ENCODE measurements around the gene TFF2. TPM values are rescaled to one million over a fixed set of nuclear protein-coding genes. Genes with fewer than 3 reads are reported as not detected.

Gene TFF2
- total RNA-seq, 1 donor from 2014 or later: not detected

GRCh38 chr21:42384156-42384945, 33.6 kb upstream of the TFF2 start:
- DNase-seq (ENCODE audit: low read depth in 2 of 2): no peak

DNA sequence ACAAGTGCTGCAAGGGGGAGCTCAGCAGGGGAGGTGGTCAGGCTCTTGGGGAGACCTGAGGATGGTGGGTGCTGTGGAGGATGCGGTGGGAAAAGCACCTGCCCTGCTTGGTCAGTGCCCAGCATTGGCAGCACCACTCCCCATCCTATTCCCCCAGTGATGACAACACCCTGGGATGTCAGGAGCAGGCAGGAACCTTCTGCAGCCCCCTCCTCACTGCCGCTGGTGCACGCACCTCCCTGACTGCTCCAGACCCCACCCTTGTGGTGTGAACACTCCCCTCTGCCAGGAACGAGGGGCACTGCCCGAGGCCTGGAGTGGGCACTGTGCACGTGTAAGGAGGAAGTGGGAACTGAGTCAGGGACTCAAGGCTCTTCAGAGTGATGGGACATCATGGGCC, 32.5 kb upstream of the TFF2 start:
- DNase-seq (ENCODE audit: low read depth in 2 of 2): no peak

- no peak for DNase-seq (ENCODE audit: low read depth in 2 of 2)
Measured at GRCh38 chr21:42382915-42383314, 32.1 kb upstream of the TFF2 start.

- peak; percentile 65 to 81 for DNase-seq (ENCODE audit: low read depth in 2 of 2)
Measured at GRCh38 chr21:42381347-42381984, 30.7 kb upstream of the TFF2 start.

DNA sequence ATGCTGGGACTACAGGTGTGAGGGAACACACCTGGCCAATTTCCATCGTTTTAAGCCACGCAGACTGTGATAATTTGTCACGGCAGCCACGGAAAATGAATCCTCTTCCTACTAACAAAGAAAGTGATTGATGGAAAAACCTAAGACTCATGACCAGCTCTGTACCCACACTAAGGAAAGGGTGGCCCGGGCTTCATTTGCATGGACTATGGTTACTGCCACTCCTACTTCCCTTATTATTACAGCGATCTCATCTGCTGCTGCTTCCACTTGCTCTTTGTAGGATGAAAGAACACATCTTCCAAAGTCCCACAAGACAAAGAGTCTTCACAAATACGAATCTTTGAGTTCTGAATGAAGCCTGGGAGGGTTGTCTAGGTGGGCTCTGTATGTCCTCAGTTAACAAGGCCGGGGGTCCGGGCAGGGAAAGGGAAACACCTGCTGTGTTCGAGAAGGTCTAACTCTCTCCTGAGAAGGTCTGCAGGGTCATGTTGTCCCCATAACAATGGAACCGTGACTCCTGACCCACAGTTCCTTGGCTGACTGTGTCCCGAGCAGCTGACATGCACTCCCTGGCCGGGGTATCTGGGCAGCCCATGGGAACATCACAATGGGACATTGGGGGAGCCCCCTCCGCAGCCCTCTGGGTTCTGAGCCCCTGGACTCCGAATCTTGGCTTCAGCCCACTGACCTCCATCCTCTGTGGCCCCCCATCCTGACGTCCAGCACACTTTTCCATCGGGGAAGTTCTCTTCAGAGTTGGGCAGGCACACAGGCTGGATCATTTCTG, 28.8 kb upstream of the TFF2 start:
- no peak for DNase-seq (ENCODE audit: low read depth in 2 of 2)

- no peak for DNase-seq (ENCODE audit: low read depth in 2 of 2)
Measured at GRCh38 chr21:42378418-42378817, 27.6 kb upstream of the TFF2 start.

GRCh38 chr21:42377951-42378340, 27.2 kb upstream of the TFF2 start:
- no peak for DNase-seq (ENCODE audit: low read depth in 2 of 2)

- DNase-seq (ENCODE audit: low read depth in 2 of 2): no peak
Measured at GRCh38 chr21:42377211-42377950, 26.6 kb upstream of the TFF2 start.

- peak in 1 of 2 donors; percentile 41 for DNase-seq (ENCODE audit: low read depth in 2 of 2)
Measured at GRCh38 chr21:42376338-42376982, 25.7 kb upstream of the TFF2 start.

- no peak for DNase-seq (ENCODE audit: low read depth in 2 of 2)
Measured at GRCh38 chr21:42375966-42376337, 25.2 kb upstream of the TFF2 start.

DNA sequence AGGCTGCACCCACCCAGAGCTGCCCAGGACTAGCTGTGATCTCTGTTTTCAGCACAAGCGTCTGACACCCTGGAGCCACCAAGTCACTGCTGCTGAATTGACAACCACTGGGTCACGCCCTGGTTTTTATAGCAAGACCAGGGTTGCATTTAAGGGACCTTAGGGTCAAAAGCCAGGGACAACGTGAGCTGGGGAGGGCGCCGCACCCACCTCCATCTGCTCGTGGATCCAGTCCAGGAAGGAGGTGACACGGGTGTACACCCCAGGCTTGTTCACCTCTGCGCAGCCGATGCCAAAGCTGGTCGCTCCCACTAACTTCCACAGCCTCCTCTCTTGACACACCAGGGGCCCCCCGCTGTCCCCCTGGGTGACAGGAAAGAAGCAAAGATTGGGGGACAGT, 24.7 kb upstream of the TFF2 start:
- no peak for DNase-seq (ENCODE audit: low read depth in 2 of 2)

DNA sequence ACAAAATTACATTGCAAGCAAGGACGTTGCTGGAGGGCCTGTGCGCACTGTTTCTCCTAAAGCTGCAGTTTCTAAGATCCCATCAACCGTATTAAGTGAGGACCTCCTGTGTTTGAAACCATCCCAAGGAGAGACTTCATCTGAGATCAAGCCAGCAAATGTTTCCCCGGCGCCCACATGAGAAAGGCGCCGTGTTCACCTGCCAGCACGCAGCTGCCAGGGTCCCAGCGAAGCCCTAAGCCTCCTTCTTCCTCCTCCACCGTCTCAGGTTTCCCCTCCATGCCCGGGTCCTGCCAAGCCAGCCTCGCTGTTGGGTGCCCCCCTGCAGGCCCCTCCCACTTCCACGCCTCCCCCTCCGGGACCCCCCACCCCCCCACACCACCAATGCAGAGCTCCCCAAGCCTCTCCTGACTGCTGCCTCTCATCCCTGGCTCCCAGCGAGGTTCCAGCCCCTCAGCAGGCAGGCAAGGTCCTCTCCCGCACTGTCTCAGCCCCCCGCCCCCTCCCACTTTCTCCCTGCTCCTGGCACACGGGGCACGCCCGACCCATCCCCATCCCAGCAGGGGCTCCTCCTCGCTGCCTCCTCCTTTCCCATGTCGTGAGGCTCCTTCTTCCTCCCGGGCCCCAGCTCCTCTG, 24.2 kb upstream of the TFF2 start:
- no peak for DNase-seq (ENCODE audit: low read depth in 2 of 2)

GRCh38 chr21:42374457-42374856, 23.7 kb upstream of the TFF2 start:
- DNase-seq (ENCODE audit: low read depth in 2 of 2): no peak

DNA sequence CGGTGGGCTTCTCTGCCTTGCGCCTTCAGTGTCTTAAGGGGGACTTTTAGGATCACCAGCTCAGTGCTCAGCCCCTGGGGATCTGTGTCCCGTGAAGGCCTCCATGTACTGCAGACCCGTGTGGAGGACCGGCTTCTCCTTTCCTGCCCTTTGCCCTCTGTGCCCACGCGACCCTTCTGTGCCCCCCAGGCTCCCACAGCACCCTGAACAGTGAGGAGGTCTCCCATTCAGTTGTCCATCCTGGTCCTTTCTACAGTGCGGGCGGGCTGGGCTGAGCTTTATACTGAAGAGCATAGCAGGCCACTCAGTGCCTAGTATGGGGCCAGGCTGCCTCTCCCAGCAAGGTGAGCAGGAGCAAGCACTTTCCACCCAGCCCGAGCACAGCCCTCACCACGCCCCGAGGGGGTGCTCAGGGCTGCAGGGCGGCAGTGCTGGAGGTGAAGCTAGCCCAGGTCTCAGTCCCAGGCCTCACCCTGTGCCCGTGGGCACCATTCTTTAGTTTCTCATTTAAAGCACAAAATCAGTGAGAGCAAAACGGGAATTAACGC, 23.2 kb upstream of the TFF2 start:
- DNase-seq (ENCODE audit: low read depth in 2 of 2): no peak

DNA sequence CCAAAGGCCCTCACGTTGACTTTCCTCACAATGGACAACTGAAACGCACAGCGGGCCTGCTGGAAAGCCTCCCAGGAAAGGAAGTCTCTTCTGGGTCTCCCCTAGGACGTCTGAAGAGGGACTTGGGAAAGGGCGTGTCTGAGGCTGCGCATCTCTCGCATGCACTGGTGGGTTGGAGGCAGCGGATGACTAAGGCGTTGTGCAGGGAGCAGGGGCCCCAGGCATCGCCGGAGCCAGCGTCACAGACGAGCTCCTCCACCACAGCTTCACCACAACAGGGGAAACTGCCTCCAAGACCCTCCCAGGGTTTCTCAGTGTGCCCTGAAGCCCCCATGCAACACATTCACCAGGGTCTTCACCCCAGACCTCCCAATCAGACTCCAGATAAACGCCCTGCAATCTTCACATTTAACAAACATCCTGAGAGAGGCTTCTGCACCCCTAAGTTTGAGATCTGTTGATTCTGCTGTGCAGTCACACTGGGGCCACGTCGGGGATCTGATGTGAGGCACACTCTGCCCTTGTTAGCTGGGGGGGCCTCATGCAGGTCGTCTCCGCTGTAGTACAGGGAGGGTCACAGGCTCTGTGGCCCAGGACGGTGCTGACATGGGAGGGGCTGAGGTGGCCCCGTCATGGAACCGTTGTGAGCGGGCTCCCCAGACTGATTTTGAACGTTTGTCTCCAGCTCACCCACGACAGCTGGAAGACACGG, 22.6 kb upstream of the TFF2 start:
- DNase-seq (ENCODE audit: low read depth in 2 of 2): no peak

GRCh38 chr21:42370894-42371654, 20.3 kb upstream of the TFF2 start:
- no peak for DNase-seq (ENCODE audit: low read depth in 2 of 2)

- no peak for DNase-seq (ENCODE audit: low read depth in 2 of 2)
Measured at GRCh38 chr21:42369821-42370220, 19.0 kb upstream of the TFF2 start.

DNA sequence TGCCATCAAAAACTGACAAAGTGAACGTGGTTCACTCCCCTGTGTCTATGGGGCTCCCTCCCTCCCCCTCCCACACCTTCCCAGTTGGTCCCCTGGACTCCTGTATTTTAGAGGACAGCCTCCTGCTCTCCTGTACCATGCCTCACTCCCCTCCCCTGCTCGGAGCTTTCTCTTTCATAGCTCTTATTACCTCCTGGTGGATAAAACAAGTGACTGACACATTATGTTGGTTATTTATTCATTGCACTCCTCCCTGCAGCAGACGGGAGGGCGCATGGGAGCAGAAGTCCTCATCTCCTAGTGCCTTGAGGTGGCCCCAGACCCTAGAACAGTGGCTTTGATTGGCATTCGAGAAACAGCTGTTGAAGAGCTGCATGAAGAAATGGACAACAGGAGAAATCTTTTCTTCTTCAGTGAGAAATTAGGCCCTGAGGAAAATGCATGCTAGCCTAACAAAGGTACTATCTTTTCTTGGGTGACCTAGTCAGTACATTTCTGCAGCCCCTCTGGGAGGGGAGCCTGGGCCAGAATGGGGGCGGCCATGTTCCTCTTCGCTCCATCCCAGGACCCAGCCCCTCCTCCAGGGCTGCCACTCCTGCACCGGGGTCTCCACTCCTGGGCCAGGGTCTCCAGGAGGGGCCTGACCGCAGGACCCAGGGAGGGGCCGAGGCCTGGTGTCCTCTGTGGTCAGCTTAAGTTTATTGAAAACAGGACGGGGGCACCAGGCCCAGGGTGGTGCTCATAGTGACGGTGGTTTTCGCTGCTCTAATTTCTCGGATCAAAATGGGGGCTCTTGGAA, 16.8 kb upstream of the TFF2 start:
- no peak for DNase-seq (ENCODE audit: low read depth in 2 of 2)
